ENCODE measurements around the gene FBXO38.
"Not testable (repeated sequence)": the region's sequence is repeated elsewhere in the genome, so short reads cannot be mapped to it uniquely, and the experiment has no call there.

Gene FBXO38

DNA sequence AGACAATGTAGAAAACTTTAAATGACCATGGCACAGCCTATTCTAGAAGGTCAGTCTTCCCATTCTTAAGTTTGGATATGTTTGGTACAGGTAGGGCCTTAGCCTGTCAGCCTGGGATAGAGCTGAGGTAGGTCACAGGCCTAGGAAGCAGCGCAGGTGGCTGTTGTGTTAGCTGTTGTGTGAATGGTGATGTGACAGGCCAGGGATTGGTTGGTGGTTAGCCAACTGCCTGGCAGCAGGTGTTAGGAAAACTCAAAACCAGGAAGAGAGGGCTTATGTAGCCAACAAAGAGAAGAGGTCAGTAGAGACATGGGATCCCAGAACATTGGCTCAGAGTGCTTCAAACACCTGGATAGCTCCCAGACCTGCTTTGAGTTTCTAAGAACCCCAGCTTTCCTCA, 84.2 kb downstream of the FBXO38 start:
- in situ Hi-C loops (cut with HindIII; ENCODE audit: low sequenced_read_pairs) = no loop called here

DNA sequence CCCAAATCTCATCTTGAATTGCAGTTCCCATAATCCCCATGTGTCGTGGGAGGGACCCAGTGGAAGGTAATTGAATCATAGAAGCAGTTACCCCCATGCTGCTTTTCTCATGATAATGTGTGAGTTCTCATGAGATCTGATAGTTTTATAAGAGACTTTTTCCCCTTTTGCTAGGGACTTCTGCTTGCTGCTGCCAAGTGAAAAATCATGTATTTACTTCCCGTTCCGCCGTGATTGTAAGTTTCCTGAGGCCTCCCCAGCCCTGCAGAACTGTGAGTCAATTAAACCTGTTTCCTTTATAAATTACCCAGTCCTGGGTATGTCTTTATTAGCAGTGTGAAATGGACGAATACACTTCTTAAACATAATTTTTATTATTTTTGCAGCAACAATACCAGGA, 85.0 kb downstream of the FBXO38 start:
- in situ Hi-C loops (cut with HindIII; ENCODE audit: low sequenced_read_pairs) = not testable (repeated sequence)

DNA sequence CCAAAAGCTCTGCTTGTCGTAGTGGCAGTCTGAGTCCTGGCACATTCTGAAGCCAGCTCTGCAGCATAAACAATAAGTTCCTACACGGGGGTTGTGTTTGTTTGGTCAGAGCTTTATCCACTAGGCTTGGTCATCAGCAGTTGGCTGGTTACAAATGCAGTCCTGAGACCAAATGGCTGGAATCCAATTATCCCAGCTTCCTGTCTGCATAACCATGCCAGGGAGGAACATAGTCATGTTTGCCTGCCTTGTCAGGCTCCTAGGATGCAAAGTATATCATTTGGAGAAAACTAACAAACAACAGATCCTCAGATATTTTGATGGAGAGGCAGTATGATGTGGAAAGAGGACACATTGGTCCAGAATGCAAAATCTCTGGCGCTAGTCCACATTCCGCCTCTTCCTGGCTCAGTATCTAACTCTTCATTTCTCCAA, 85.8 kb downstream of the FBXO38 start:
- in situ Hi-C loops (cut with HindIII; ENCODE audit: low sequenced_read_pairs) = no loop called here

DNA sequence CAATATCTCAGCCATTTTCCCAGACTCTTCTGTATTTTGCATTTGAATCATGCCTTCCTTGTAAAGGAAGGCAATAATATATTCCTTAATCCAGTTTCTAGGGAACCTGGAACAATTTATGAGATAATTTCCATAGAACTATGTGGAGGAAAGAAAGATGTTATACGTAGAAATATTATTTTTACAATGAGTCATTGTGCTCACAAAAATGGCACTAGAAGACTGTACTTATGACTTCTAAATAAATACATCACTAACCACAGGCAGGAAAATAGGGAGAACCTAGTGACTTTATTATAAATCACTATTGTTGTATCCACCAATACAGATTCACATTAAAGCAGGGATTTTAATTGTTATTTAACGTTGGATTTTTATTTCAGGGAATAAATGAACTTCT, 87.6 kb downstream of the FBXO38 start:
- in situ Hi-C loops (cut with HindIII; ENCODE audit: low sequenced_read_pairs) = no loop called here

DNA sequence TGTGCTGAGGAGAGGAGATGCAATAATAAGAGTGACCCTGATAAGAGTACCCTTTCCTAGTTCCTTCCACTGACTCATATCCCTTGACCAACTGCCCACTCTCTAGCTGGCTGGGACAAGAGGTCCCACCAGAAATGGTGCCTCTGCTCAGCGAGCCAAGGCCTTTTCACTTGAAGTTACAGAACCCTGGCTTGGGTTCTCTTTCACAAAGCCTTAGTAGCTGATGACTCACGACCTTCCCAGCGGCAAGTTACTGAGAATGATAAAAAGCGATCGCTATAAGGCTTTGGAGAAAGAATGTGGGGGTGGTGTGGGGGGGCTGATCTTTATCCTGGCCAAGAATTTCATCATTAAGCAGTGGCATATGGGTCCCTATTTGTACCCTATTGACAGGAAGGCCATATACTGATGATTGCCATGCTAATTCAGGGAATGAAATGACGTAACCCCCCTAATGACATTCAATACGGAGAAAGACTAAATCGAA, 90.3 kb downstream of the FBXO38 start:
- in situ Hi-C loops (cut with HindIII; ENCODE audit: low sequenced_read_pairs) = no loop called here

DNA sequence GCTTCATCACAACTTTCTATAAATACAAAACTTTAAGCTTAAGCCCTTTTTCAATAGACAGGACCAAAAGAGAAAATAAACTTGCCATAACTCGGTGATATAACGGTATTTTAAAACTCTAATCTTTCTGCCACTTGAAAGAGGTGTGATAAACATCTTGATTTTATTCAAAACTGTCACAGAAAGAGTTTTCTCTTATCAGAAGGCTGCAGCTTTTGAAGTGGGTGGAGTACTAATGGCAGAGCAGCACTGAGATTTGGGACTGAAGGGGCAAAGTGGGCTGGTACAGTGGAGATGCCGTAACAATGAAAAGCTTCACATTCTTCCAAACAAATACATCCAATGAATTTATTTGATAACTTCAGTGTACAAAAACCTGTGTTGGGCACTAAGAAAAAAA, 92.5 kb downstream of the FBXO38 start:
- in situ Hi-C loops (cut with HindIII; ENCODE audit: low sequenced_read_pairs) = no loop called here

DNA sequence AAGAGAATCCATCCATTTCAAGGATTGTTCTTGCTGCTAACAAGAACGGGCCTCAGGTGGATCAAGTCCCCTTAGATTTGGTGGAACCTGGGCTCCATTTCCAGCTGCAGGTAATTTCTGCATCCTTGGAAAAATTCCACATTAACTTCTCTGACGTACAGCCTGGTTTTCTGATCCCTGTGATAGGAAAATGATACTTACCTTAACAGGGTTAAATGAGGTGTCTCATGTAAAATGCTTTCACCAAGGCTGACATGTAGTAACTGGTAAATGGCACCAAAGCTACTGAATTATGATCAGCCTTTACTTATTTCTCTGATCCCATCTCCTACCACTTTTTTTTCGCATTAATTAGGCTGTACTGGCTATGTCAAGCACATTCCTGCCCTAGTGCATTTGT, 93.7 kb downstream of the FBXO38 start:
- in situ Hi-C loops (cut with HindIII; ENCODE audit: low sequenced_read_pairs) = no loop called here

DNA sequence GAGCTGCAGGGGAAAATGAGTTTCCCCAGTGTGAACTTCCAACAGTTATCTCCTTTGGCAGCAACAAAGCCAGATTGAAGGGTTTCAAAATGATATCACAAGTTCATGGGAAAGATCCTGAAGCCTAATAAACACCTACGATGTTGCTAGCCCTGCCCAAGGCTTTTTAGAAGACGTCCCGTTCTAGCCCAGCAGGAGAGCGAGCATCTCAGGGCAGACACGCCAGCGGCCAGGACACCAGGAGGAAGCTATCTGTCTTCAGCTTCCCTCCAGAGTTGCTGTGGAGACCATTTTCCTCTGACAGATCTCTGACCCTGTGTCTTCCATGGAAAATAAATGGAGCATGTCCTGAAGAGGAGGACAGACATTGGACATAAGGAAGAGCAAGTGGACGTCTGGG, 98.4 kb downstream of the FBXO38 start:
- in situ Hi-C loops (cut with HindIII; ENCODE audit: low sequenced_read_pairs) = no loop called here

DNA sequence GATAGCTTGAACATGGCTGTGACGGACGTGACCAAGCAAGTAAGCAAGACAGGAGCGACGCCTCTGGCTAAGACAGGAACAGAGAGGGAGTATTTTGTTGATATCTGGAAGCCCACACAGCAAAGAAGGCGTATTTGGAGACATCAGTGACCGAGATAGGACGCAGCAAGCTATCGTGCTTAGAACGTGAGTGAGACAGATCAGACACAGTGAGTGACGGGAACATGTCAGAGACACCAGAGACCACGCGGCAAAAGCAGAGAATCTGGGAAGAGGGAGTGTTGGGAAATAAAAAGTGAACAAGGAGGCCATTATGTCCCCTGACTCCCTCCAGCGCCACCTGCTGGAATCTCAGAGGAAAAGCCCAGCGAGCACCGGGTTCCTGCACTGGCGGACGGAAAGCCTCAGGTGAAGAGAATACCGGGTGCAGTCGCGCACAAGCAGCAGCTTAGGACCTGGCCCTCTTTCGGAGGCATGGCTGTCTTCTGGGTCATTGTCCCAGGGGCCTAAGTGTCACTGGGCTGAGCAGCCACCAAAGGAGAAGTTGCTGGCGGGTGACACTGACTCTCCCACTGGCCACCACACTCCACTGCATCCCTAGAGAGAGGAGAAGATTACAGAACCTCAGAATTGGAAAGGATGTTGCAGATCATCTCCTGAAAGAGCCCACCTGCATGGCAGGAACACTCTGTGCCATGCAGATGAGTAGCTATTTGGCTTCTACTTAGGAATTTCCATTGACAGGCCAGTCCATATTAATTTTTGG, 99.1 kb downstream of the FBXO38 start:
- in situ Hi-C loops (cut with HindIII; ENCODE audit: low sequenced_read_pairs) = no loop called here

DNA sequence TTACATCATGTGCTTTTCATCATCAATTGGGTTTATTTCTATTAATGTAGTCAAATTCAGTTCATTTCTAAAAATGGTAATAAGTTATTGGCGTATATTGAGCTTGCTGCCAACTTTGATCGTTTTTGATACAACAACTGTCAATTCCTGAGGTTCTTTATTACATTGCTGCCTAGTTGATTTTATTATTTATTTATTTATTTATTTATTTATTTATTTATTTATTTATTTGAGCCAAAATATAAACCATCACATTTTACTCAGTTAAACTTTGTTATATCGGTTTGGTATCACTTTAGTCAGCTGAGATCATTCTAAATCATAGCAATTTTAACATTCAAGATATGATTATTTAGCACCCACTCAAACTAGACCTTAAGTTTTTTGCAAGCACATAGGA, 100.0 kb downstream of the FBXO38 start:
- in situ Hi-C loops (cut with HindIII; ENCODE audit: low sequenced_read_pairs) = no loop called here

DNA sequence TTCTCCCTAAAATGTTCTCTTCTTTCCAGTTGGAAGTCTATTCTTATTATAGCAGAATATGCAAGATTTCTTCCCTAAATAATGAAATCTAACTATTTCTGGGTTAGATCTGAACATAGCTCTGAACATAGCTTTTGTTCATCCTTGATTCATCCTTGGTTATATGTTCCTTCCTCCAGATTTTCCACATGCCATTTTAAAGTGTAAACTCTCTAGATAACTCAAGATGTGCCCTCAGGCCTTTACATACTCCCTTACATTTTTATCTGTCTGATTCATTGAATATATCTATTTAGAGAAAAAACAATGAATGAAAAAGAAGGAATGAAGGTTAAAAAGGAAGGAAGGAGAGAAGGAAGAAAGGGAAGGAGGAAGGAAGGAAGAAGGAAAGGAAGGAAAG, 100.9 kb downstream of the FBXO38 start:
- in situ Hi-C loops (cut with HindIII; ENCODE audit: low sequenced_read_pairs) = no loop called here

DNA sequence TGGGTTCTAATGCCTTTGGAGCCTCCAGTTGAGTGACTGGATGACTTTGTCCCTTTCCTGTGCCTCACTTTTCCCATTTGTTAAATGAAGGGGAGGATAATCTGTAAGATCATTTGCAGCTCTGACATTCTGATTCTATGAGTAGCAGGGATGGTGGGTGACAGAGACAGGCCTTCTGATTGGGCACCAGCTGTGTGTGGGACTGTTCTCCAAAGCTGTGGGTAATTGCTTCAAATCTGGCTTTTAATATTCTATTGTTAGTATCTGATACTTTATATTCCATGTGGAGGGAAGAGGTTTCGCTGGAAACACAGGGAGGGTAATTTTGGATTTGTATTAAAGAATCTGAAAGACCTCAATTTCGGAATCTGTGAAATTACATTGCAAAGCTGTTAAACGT, 102.7 kb downstream of the FBXO38 start:
- in situ Hi-C loops (cut with HindIII; ENCODE audit: low sequenced_read_pairs) = no loop called here

DNA sequence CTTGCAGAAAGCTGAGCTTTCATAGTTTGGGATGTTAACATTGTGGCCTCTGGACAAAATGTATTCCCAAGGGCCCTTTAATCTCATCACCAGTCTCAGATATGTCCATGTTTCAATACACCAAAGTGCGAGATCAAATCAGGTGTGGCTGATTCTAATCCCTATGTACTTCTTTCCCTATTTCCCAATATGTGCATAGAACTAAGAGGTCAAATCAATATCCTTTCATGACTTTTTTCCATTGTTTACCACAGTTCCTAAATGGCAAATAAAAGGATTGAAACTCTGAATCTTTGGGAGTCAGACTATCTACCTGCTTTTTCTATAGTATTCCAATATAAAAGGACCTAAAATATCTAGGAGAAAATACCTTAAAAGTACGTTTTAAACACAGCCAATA, 105.0 kb downstream of the FBXO38 start:
- in situ Hi-C loops (cut with HindIII; ENCODE audit: low sequenced_read_pairs) = no loop called here

DNA sequence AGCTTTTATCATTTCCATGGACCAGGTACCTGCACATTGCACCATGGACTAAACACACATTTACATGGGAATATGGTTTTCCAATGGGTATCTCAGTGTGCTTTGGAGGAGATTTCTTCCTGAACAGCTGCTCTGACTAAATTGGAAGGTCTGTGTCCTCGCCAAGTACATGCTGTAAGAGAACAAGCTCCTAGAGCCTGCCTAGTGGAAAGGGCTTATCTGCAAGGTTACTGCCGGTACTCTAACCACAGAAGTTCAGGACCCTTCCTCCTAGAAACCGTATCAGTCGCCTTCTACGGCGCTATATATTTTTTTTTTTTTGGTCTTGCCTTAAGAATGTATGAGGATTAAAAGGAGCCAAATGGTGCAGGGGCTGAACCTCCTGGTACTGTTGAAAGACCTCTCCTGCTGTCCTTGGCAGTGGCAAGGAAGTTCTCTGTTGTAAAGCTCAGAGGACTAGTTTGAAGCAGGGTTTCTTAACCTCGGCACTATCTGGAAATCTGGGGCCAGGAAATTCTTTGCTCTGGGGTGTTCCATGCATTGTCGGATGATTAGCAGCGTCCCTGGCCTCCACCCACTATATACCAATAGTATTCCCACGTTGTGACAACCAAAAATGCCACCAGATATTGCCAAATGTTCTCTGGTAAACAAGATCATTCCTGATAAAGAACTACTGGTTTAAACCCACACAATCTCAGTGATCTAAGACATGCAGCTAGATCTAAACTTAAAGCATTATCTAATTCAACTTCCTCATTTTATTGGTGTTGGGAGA, 107.4 kb downstream of the FBXO38 start:
- in situ Hi-C loops (cut with HindIII; ENCODE audit: low sequenced_read_pairs) = no loop called here

DNA sequence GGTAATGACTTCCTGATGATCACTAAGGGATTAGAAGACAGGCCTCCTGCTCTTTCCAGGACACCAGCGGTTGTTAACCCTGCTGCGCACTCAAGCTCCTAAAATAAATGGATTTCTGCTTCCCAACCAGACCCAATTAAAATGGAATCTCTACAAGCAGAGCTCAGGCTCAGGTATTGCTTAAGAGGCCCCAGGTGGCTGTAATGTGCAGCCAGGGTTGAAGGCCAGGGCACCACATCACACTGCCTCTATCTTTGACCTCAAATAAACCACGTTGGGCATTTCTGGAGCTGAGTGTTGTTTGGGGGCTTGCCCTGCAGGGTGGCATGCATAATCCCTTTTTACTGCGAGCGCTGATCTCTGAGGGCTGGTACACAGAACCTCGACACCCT, 108.0 kb downstream of the FBXO38 start:
- in situ Hi-C loops (cut with HindIII; ENCODE audit: low sequenced_read_pairs) = no loop called here

DNA sequence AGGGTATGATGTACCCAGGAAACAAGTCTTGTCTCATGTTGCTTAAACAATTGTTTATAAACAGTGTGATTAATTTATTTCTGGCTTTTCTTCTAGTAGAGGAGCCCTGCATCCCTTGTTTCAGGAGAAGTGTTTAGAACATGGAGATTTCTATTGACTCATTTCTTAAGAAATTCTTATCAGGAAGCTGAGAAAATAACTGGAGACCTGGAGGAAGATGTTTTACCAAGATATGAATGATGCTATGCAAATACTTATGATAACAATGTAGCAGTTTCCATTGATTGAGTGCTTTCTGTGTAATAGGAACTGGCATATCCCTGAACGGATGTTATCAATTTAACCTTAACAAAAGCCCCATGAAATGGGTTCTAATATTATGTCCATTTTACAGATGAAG, 108.6 kb downstream of the FBXO38 start:
- in situ Hi-C loops (cut with HindIII; ENCODE audit: low sequenced_read_pairs) = no loop called here
